ENCODE measurements around the gene IL23R. TPM values are rescaled to one million over a fixed set of nuclear protein-coding genes. Genes with fewer than 3 reads are reported as not detected.

IL23R gene
- total RNA-seq, 4 donors from 2014 or later = not detected

- Histone ChIP-seq H3K4me1 (no peaks in the 10 kb centered on the region), H3K27ac (no peak overlapping the region), H3K36me3 (no peaks in the 10 kb centered on the region), H3K4me3 (no peak overlapping the region), H3K9me3 (no peaks in the 10 kb centered on the region), H3K27me3 (no peaks in the 10 kb centered on the region)
- no peak for TF ChIP-seq CTCF (IDR thresholded peaks at IDR 0.05 in 4 of 5, conservative IDR thresholded peaks at IDR 0.05 in 1 of 5)
- TF ChIP-seq POLR2A (IDR thresholded peaks at IDR 0.05) = no peak
- ATAC-seq (no peak), DNase-seq (no peak)
- intact Hi-C loops (cut with DNase I; ENCODE audit: low total_unique reads) (no loop called here), in situ Hi-C loops (cut with MboI; ENCODE audit: low sequenced_read_pairs in 4 of 4) (no loop called here)
These were observed 133.0 kb downstream of the IL23R start for GRCh38 chr1:67299296-67299695.

- no peaks in the 10 kb centered on the region for H3K27me3 ChIP-seq
- H3K27ac ChIP-seq = no peak overlapping the region
- H3K4me1 ChIP-seq = no peaks in the 10 kb centered on the region
- H3K4me3 ChIP-seq = no peak overlapping the region
- H3K36me3 ChIP-seq = no peaks in the 10 kb centered on the region
- intact Hi-C loops (cut with DNase I; ENCODE audit: low total_unique reads) = no loop called here
- TF ChIP-seq CTCF (IDR thresholded peaks at IDR 0.05 in 4 of 5, conservative IDR thresholded peaks at IDR 0.05 in 1 of 5) (no peak), POLR2A (IDR thresholded peaks at IDR 0.05) (no peak)
- DNase-seq = no peak
- in situ Hi-C loops (cut with MboI; ENCODE audit: low sequenced_read_pairs in 4 of 4) = no loop called here
- H3K9me3 ChIP-seq = no peaks in the 10 kb centered on the region
- no peak for ATAC-seq
These were observed 134.3 kb downstream of the IL23R start for GRCh38 chr1:67300561-67300960.

- no peaks in the 10 kb centered on the region for H3K36me3 ChIP-seq
- DNase-seq = no peak
- H3K27ac ChIP-seq = no peak overlapping the region
- H3K27me3 ChIP-seq = peaks cover 0 to 8% (median 0%) of the 10 kb centered on the region in 3 donors
- in situ Hi-C loops (cut with MboI; ENCODE audit: low sequenced_read_pairs in 4 of 4) = no loop called here
- no peak for ATAC-seq
- H3K9me3 ChIP-seq = no peaks in the 10 kb centered on the region
- H3K4me3 ChIP-seq = no peak overlapping the region
- intact Hi-C loops (cut with DNase I; ENCODE audit: low total_unique reads) = no loop called here
- peaks cover 0 to 4% of the 10 kb centered on the region in 2 donors for H3K4me1 ChIP-seq
- TF ChIP-seq CTCF (IDR thresholded peaks at IDR 0.05 in 4 of 5, conservative IDR thresholded peaks at IDR 0.05 in 1 of 5) = no peak
- no peak for TF ChIP-seq POLR2A (IDR thresholded peaks at IDR 0.05)
These were observed 137.8 kb downstream of the IL23R start for GRCh38 chr1:67304023-67304422.

- H3K4me1 ChIP-seq = peaks cover 0 to 5% of the 10 kb centered on the region in 2 donors
- intact Hi-C loops (cut with DNase I; ENCODE audit: low total_unique reads) = no loop called here
- H3K27ac ChIP-seq = no peak overlapping the region
- H3K36me3 ChIP-seq = no peaks in the 10 kb centered on the region
- in situ Hi-C loops (cut with MboI; ENCODE audit: low sequenced_read_pairs in 4 of 4) = no loop called here
- no peaks in the 10 kb centered on the region for H3K9me3 ChIP-seq
- TF ChIP-seq CTCF (IDR thresholded peaks at IDR 0.05 in 4 of 5, conservative IDR thresholded peaks at IDR 0.05 in 1 of 5) = no peak
- TF ChIP-seq POLR2A (IDR thresholded peaks at IDR 0.05) = no peak
- no peak for DNase-seq
- H3K27me3 ChIP-seq = peaks cover 0 to 8% (median 0%) of the 10 kb centered on the region in 3 donors
- ATAC-seq = no peak
- no peak overlapping the region for H3K4me3 ChIP-seq
These were observed 140.3 kb downstream of the IL23R start for GRCh38 chr1:67306547-67306946.

All from gastrocnemius medialis (tissue), 4 donors.